ENCODE results near the gene RHPN2.

DNA sequence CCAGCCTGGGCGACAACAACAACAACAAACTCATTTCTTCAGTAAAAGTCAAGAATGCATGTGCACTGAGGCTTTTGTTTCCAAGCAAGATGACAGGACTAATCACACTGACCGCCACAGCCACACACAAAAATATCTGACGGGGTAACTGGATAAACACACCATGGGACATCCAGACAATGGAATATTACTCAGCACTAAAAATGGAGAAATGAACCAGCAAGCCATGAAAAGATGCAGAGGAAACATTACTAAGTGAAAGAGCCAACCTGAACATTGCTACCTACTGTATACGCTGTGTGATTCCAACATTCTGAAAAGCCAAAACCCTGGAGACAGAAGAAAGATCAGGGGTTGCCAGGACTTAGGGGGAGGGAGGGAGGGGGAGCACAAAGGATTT lies 56.0 kb downstream of the RHPN2 start:
- TF ChIP-seq MAFF (IDR thresholded peaks at IDR 0.05; ENCODE audit: low read depth, low read length) (no peak), DR1 (CRISPR knock-in tag; IDR thresholded peaks at IDR 0.05) (no peak), GTF3A (CRISPR knock-in tag; conservative IDR thresholded peaks at IDR 0.05) (no peak), ZNF788 (CRISPR knock-in tag; IDR thresholded peaks at IDR 0.05; ENCODE audit: borderline replicate concordance) (no peak), CAMTA2 (CRISPR knock-in tag; IDR thresholded peaks at IDR 0.05; ENCODE audit: borderline replicate concordance) (no peak), NR2F1 (CRISPR knock-in tag; IDR thresholded peaks at IDR 0.05) (no peak), TBL1XR1 (IDR thresholded peaks at IDR 0.05; ENCODE audit: borderline replicate concordance, low read length, partially characterized antibody) (no peak)
- TF ChIP-seq, protein P1, sequence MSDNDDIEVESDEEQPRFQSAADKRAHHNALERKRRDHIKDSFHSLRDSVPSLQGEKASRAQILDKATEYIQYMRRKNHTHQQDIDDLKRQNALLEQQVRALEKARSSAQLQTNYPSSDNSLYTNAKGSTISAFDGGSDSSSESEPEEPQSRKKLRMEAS (IDR thresholded peaks at IDR 0.05), result no peak

Measured in HepG2 (cell line).